ENCODE measurements around the gene HCN2.
"Not testable (repeated sequence)": the region's sequence is repeated elsewhere in the genome, so short reads cannot be mapped to it uniquely, and the experiment has no call there.

Gene HCN2

GRCh38 chr19:584240-585001 lies 5.3 kb upstream of the HCN2 start:
- in situ Hi-C loops (cut with HindIII; ENCODE audit: low sequenced_read_pairs): no loop called here

- in situ Hi-C loops (cut with HindIII; ENCODE audit: low sequenced_read_pairs): not testable (repeated sequence)
Observed at GRCh38 chr19:585146-585545, 4.5 kb upstream of the HCN2 start.

GRCh38 chr19:585551-586110 lies 4.0 kb upstream of the HCN2 start:
- in situ Hi-C loops (cut with HindIII; ENCODE audit: low sequenced_read_pairs): no loop called here

GRCh38 chr19:588093-588740 lies 1.5 kb upstream of the HCN2 start:
- in situ Hi-C loops (cut with HindIII; ENCODE audit: low sequenced_read_pairs): no loop called here

- in situ Hi-C loops (cut with HindIII; ENCODE audit: low sequenced_read_pairs): no loop called here
Observed at GRCh38 chr19:588741-589692, 664 bp upstream of the HCN2 start.

GRCh38 chr19:590396-590745 lies 690 bp downstream of the HCN2 start:
- in situ Hi-C loops (cut with HindIII; ENCODE audit: low sequenced_read_pairs): no loop called here

- in situ Hi-C loops (cut with HindIII; ENCODE audit: low sequenced_read_pairs): no loop called here
Observed at GRCh38 chr19:590750-591098, 1.0 kb downstream of the HCN2 start.

- in situ Hi-C loops (cut with HindIII; ENCODE audit: low sequenced_read_pairs): no loop called here
Observed at GRCh38 chr19:591099-591958, 1.6 kb downstream of the HCN2 start.

- in situ Hi-C loops (cut with HindIII; ENCODE audit: low sequenced_read_pairs): no loop called here
Observed at GRCh38 chr19:592101-592500, 2.4 kb downstream of the HCN2 start.

- in situ Hi-C loops (cut with HindIII; ENCODE audit: low sequenced_read_pairs): no loop called here
Observed at GRCh38 chr19:593055-593454, 3.4 kb downstream of the HCN2 start.

- in situ Hi-C loops (cut with HindIII; ENCODE audit: low sequenced_read_pairs): no loop called here
Observed at GRCh38 chr19:593505-593904, 3.8 kb downstream of the HCN2 start.

- in situ Hi-C loops (cut with HindIII; ENCODE audit: low sequenced_read_pairs): no loop called here
Observed at GRCh38 chr19:594265-594870, 4.7 kb downstream of the HCN2 start.

- in situ Hi-C loops (cut with HindIII; ENCODE audit: low sequenced_read_pairs): no loop called here
Observed at GRCh38 chr19:595326-596262, 5.9 kb downstream of the HCN2 start.

GRCh38 chr19:596263-596655 lies 6.6 kb downstream of the HCN2 start:
- in situ Hi-C loops (cut with HindIII; ENCODE audit: low sequenced_read_pairs): no loop called here

GRCh38 chr19:597406-598315 lies 8.0 kb downstream of the HCN2 start:
- in situ Hi-C loops (cut with HindIII; ENCODE audit: low sequenced_read_pairs): no loop called here

- in situ Hi-C loops (cut with HindIII; ENCODE audit: low sequenced_read_pairs): no loop called here
Observed at GRCh38 chr19:601310-601709, 11.6 kb downstream of the HCN2 start.

GRCh38 chr19:601790-602189 lies 12.1 kb downstream of the HCN2 start:
- in situ Hi-C loops (cut with HindIII; ENCODE audit: low sequenced_read_pairs): no loop called here

Measured in DLD1 (cell line).